Suprapubic skin (tissue), 3 donors: ENCODE measurements around the gene ROPN1.

ENCODE experiments used
- CTCF ChIP-seq, 2 donors: fragments of 200-600 bp in 1 of 2; fragments of 450-650 bp in 1 of 2; sonication (generic) in 1 of 2; IDR thresholded peaks; one replicate each; pipeline ENCODE4 v1.5.1; 2016 to 2019; ENCODE audit warnings: antibody characterized with exemption in 2 of 2, mild to moderate bottlenecking in 1 of 2, moderate library complexity in 1 of 2
- POLR2A ChIP-seq, 2 donors: fragments of 450-650 bp; IDR thresholded peaks; one replicate each; pipeline ENCODE4 v1.6.1; 2017; ENCODE audit warnings: antibody characterized with exemption in 2 of 2, mild to moderate bottlenecking in 2 of 2, moderate library complexity in 2 of 2

GRCh38 chr3:123936400-123936799, 55.5 kb downstream of the ROPN1 start:
- TF ChIP-seq CTCF (IDR thresholded peaks at IDR 0.05) (no peak), POLR2A (IDR thresholded peaks at IDR 0.05) (no peak)
